Activated naive CD4-positive, alpha-beta T cell (primary cell): ENCODE measurements around the gene MEGF11.

Experiments used
- DNase-seq, 4 experiments: peaks; one replicate each; lab custom pipeline; 2025; lab: John Stamatoyannopoulos, UW

MEGF11 gene

GRCh38 chr15:65918357-65918920, 335.1 kb downstream of the MEGF11 start:
- no peak for DNase-seq

- no peak for DNase-seq
These were observed 335.6 kb downstream of the MEGF11 start for GRCh38 chr15:65917936-65918335.

GRCh38 chr15:65917407-65917756, 336.2 kb downstream of the MEGF11 start:
- no peak for DNase-seq

- DNase-seq, result no peak
These were observed 336.7 kb downstream of the MEGF11 start for GRCh38 chr15:65916664-65917406.

- DNase-seq, result no peak
These were observed 337.4 kb downstream of the MEGF11 start for GRCh38 chr15:65916041-65916663.

- no peak for DNase-seq
These were observed 338.3 kb downstream of the MEGF11 start for GRCh38 chr15:65914981-65915925.

- DNase-seq, result no peak
These were observed 339.2 kb downstream of the MEGF11 start for GRCh38 chr15:65914386-65914785.

- no peak for DNase-seq
These were observed 339.8 kb downstream of the MEGF11 start for GRCh38 chr15:65913631-65914199.

- DNase-seq, result no peak
These were observed 341.3 kb downstream of the MEGF11 start for GRCh38 chr15:65912235-65912634.

- DNase-seq, result no peak
These were observed 343.2 kb downstream of the MEGF11 start for GRCh38 chr15:65910341-65910740.

GRCh38 chr15:65909831-65910230, 343.7 kb downstream of the MEGF11 start:
- no peak for DNase-seq

- no peak for DNase-seq
These were observed 344.7 kb downstream of the MEGF11 start for GRCh38 chr15:65908876-65909275.

GRCh38 chr15:65907661-65908060, 345.9 kb downstream of the MEGF11 start:
- DNase-seq, result no peak

GRCh38 chr15:65906396-65906795, 347.2 kb downstream of the MEGF11 start:
- DNase-seq, result no peak

- DNase-seq, result no peak
These were observed 349.2 kb downstream of the MEGF11 start for GRCh38 chr15:65904301-65904700.

GRCh38 chr15:65903296-65904073, 350.1 kb downstream of the MEGF11 start:
- DNase-seq, result no peak

GRCh38 chr15:65902373-65902772, 351.2 kb downstream of the MEGF11 start:
- no peak for DNase-seq

- DNase-seq, result no peak
These were observed 351.7 kb downstream of the MEGF11 start for GRCh38 chr15:65901836-65902235.

- no peak for DNase-seq
These were observed 352.2 kb downstream of the MEGF11 start for GRCh38 chr15:65901336-65901735.

- DNase-seq, result no peak
These were observed 353.1 kb downstream of the MEGF11 start for GRCh38 chr15:65900488-65900887.

GRCh38 chr15:65896236-65896635, 357.3 kb downstream of the MEGF11 start:
- DNase-seq, result no peak
